Caco-2 (cell line): ENCODE results near the gene WWP2. TPM values are rescaled to one million over a fixed set of nuclear protein-coding genes. Genes with fewer than 3 reads are reported as not detected.

ENCODE experiments used
- BruUV-seq: library from RNA; stranded (reverse); fragments of 400-500 nt; replicated peaks from 2 replicates; lab custom pipeline; 2021; lab: Mats Ljungman, UMichigan
- CTCF ChIA-PET: fragments of 300-600 bp; sonication (Branson Sonifier 250); formaldehyde crosslinking; loops from one replicate; lab custom pipeline; 2022; ENCODE audit warnings: antibody characterized with exemption; lab: Charles Lee
- POLR2A ChIA-PET: fragments of 300-600 bp; sonication (Branson Sonifier 250); formaldehyde crosslinking; loops from one replicate; lab custom pipeline; 2022; ENCODE audit warnings: antibody characterized with exemption; lab: Charles Lee
- DNase-seq, 2 experiments: peaks; one replicate each; pipeline versions ENCODE4 v3.0.0 to v3.0.0-alpha.2; 2020 to 2022
- H3K27me3 ChIP-seq: replicated peaks from 2 replicates; pipeline ENCODE4 v1.6.0; 2011; ENCODE audit warnings: low read length; ENCODE audit not compliant: control insufficient read depth, insufficient read depth
- H3K36me3 ChIP-seq: 2 replicates; pipeline ENCODE4 v1.5.1; 2011; ENCODE audit warnings: low read length; ENCODE audit not compliant: control insufficient read depth, insufficient read depth
- H3K4me1 ChIP-seq: fragments of 250-450 bp; sonication (Bioruptor Pico); 2 replicates; pipeline ENCODE4 v1.5.1; 2020; ENCODE audit warnings: mild to moderate bottlenecking
- H3K4me3 ChIP-seq: 2 replicates; pipeline ENCODE4 v1.5.1; 2011; ENCODE audit warnings: low read depth, mild to moderate bottlenecking, control low read depth, low read length
- H3K9me3 ChIP-seq: fragments of 250-450 bp; sonication (Bioruptor Pico); 2 replicates; pipeline ENCODE4 v1.5.1; 2020; ENCODE audit warnings: mild to moderate bottlenecking, moderate library complexity
- H3K27ac Mint-ChIP-seq: one replicate; pipeline ENCODE4 v1.8.0; 2022; ENCODE audit warnings: mixed read lengths; ENCODE audit not compliant: unreplicated experiment
- H3K27me3 Mint-ChIP-seq: one replicate; pipeline ENCODE4 v1.8.0; 2022; ENCODE audit warnings: mixed read lengths; ENCODE audit not compliant: insufficient read depth, unreplicated experiment
- H3K36me3 Mint-ChIP-seq: one replicate; pipeline ENCODE4 v1.8.0; 2022; ENCODE audit warnings: mild to moderate bottlenecking, mixed read lengths; ENCODE audit not compliant: insufficient read depth, unreplicated experiment
- H3K4me1 Mint-ChIP-seq: one replicate; pipeline ENCODE4 v1.8.0; 2022; ENCODE audit warnings: low read depth, mixed read lengths; ENCODE audit not compliant: unreplicated experiment
- H3K4me3 Mint-ChIP-seq: one replicate; pipeline ENCODE4 v1.8.0; 2022; ENCODE audit warnings: mild to moderate bottlenecking, moderate library complexity, mixed read lengths; ENCODE audit not compliant: unreplicated experiment
- H3K9me3 Mint-ChIP-seq: one replicate; pipeline ENCODE4 v1.8.0; 2022; ENCODE audit warnings: mixed read lengths; ENCODE audit not compliant: unreplicated experiment
- CTCF ChIP-seq, 2 experiments: fragments of 200-600 bp in 1 of 2; IDR thresholded peaks; 1 replicate in 1 of 2; 2 replicates in 1 of 2; pipeline versions ENCODE4 v1.5.1 to v1.8.0; 2011 to 2022; ENCODE audit warnings: antibody characterized with exemption in 1 of 2, control low read depth in 1 of 2, inconsistent platforms in 1 of 2, low read depth in 1 of 2, low read length in 1 of 2, mild to moderate bottlenecking in 1 of 2, moderate library complexity in 1 of 2; ENCODE audit not compliant: insufficient read depth in 1 of 2, severe bottlenecking in 1 of 2, unreplicated experiment in 1 of 2
- intact Hi-C: fragments of 100-400 bp; cut with micrococcal nuclease; formaldehyde crosslinking; loops from one replicate; pipeline ENCODE4 v1.10.0; 2022; ENCODE audit not compliant: unreplicated experiment
- total RNA-seq: library from RNA; stranded (reverse); gene quantifications from 2 replicates; pipeline ENCODE4 v1.2.3, GENCODE V29; 2022

The WWP2 gene
- total RNA-seq, 1 experiment from 2014 or later = 39.7 TPM

GRCh38 chr16:69745959-69746358, 16.2 kb upstream of the WWP2 start:
- intact Hi-C loops = no loop called here
- Mint-ChIP-seq H3K27ac (no peak overlapping the region), H3K27me3 (no peaks in the 10 kb centered on the region), H3K4me1 (no peaks in the 10 kb centered on the region), H3K36me3 (peaks cover 92% of the 10 kb centered on the region), H3K9me3 (no peaks in the 10 kb centered on the region), H3K4me3 (no peak overlapping the region)
- Histone ChIP-seq H3K27me3 (no peaks in the 10 kb centered on the region), H3K9me3 (no peaks in the 10 kb centered on the region), H3K4me1 (no peaks in the 10 kb centered on the region), H3K4me3 (no peak overlapping the region), H3K36me3 (peaks cover 7% of the 10 kb centered on the region)
- ChIA-PET CTCF (no interaction called here), POLR2A (no interaction called here)
- no peak for DNase-seq
- no TSS peak for BruUV-seq
- TF ChIP-seq CTCF (IDR thresholded peaks at IDR 0.05; ENCODE audit: insufficient read depth in 1 of 2, low read depth in 1 of 2, low read length in 1 of 2, severe bottlenecking in 1 of 2, unreplicated experiment in 1 of 2) = no peak

DNA sequence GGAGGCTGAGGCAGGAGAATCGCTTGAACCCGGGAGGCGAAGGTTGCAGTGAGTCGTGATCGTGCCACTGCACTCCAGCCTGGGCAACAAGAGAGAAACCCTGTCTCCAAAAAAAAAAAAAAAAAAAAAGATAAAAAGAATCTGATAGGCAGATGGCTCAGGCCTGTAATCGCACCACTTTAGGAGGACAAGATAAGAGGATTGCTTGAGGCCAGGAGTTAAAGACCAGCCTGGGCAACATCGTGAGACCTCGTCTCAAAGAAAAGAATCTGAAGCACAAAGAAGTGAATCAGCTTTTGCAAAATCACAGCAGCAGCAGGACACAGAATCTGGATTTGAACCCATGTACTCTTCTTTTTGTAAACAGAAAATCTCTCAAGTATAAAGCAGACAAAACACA, 15.0 kb upstream of the WWP2 start:
- no peaks in the 10 kb centered on the region for H3K9me3 ChIP-seq
- POLR2A ChIA-PET = no interaction called here
- no peaks in the 10 kb centered on the region for H3K4me1 ChIP-seq
- Mint-ChIP-seq H3K27ac (no peak overlapping the region), H3K27me3 (no peaks in the 10 kb centered on the region), H3K4me3 (no peak overlapping the region), H3K4me1 (no peaks in the 10 kb centered on the region), H3K36me3 (peaks cover 92% of the 10 kb centered on the region), H3K9me3 (no peaks in the 10 kb centered on the region)
- no peak overlapping the region for H3K4me3 ChIP-seq
- no peak for TF ChIP-seq CTCF (IDR thresholded peaks at IDR 0.05; ENCODE audit: insufficient read depth in 1 of 2, low read depth in 1 of 2, low read length in 1 of 2, severe bottlenecking in 1 of 2, unreplicated experiment in 1 of 2)
- peaks cover 9% of the 10 kb centered on the region for H3K36me3 ChIP-seq
- CTCF ChIA-PET = no interaction called here
- intact Hi-C loops = no loop called here
- no TSS peak for BruUV-seq
- no peak for DNase-seq
- no peaks in the 10 kb centered on the region for H3K27me3 ChIP-seq

- Mint-ChIP-seq H3K27ac (no peak overlapping the region), H3K4me1 (no peaks in the 10 kb centered on the region), H3K4me3 (no peak overlapping the region), H3K9me3 (no peaks in the 10 kb centered on the region), H3K36me3 (peaks cover 92% of the 10 kb centered on the region), H3K27me3 (no peaks in the 10 kb centered on the region)
- intact Hi-C loops = no loop called here
- Histone ChIP-seq H3K4me1 (peaks cover 6% of the 10 kb centered on the region; the same call in 1 of the 2 replicates), H3K36me3 (peaks cover 9% of the 10 kb centered on the region), H3K4me3 (no peak overlapping the region), H3K9me3 (no peaks in the 10 kb centered on the region), H3K27me3 (no peaks in the 10 kb centered on the region)
- POLR2A ChIA-PET = interaction anchor here (0.6 kb wide), 1 partner anchor 24 kb away, joined by 3 read pairs; no protein-coding TSS in a partner anchor
- no peak for DNase-seq
- CTCF ChIA-PET = no interaction called here
- no TSS peak for BruUV-seq
- no peak for TF ChIP-seq CTCF (IDR thresholded peaks at IDR 0.05; ENCODE audit: insufficient read depth in 1 of 2, low read depth in 1 of 2, low read length in 1 of 2, severe bottlenecking in 1 of 2, unreplicated experiment in 1 of 2)
These were observed 13.3 kb upstream of the WWP2 start for GRCh38 chr16:69748694-69749345.
